H1 (cell line): ENCODE data around the gene HACD1.

ENCODE experiments used
- ATF2 ChIP-seq: IDR thresholded peaks from 2 replicates; pipeline ENCODE4 v1.6.1; 2012; ENCODE audit warnings: low read length, inconsistent platforms
- BRCA1 ChIP-seq: IDR thresholded peaks from 2 replicates; pipeline ENCODE4 v1.6.1; 2012; ENCODE audit warnings: low read depth, low read length, improper control_type of control experiment
- CBX5 ChIP-seq: fragments of 300-800, 300-1000 bp; sonication (generic); IDR thresholded peaks from 2 replicates; pipeline ENCODE4 v1.7.1; 2016; ENCODE audit warnings: antibody characterized with exemption, low read length, low read depth
- CREB1 ChIP-seq: IDR thresholded peaks from 2 replicates; pipeline ENCODE4 v1.6.1; 2012; ENCODE audit warnings: inconsistent platforms
- CTCF ChIP-seq, 3 experiments: IDR thresholded peaks; 1 replicate in 2 of 3; 2 replicates in 1 of 3; pipeline versions ENCODE4 v1.5.1 to v1.6.1; 2011; ENCODE audit warnings: low read length in 3 of 3, mild to moderate bottlenecking in 3 of 3, inconsistent platforms in 2 of 3, low read depth in 1 of 3, moderate library complexity in 1 of 3; ENCODE audit not compliant: insufficient read depth in 1 of 3; ENCODE audit errors: control extremely low read depth in 1 of 3
- EP300 ChIP-seq, 2 experiments: IDR thresholded peaks; 1 replicate in 1 of 2; 2 replicates in 1 of 2; pipeline ENCODE4 v1.6.1; 2011 to 2012; ENCODE audit warnings: low read depth in 2 of 2, low read length in 2 of 2, mild to moderate bottlenecking in 2 of 2, borderline replicate concordance in 1 of 2, inconsistent platforms in 1 of 2, moderate library complexity in 1 of 2
- HDAC6 ChIP-seq: IDR thresholded peaks from one replicate; pipeline ENCODE4 v1.7.1; 2012; ENCODE audit warnings: low read depth, mild to moderate bottlenecking, inconsistent platforms, low read length, moderate library complexity
- KDM1A ChIP-seq: fragments of 200-600, 300-600 bp; sonication (generic); IDR thresholded peaks from 2 replicates; pipeline ENCODE4 v1.7.1; 2016; ENCODE audit warnings: mild to moderate bottlenecking, low read length, borderline replicate concordance
- MAX ChIP-seq: IDR thresholded peaks from 2 replicates; pipeline ENCODE4 v1.6.1; 2012; ENCODE audit warnings: inconsistent platforms
- PHF8 ChIP-seq: fragments of 200-600 bp; sonication (generic); conservative IDR thresholded peaks from 2 replicates; pipeline ENCODE4 v1.7.1; 2012; ENCODE audit warnings: low read depth, mild to moderate bottlenecking, inconsistent platforms, low read length, moderate library complexity

- no peak for TF ChIP-seq KDM1A
- no peak for TF ChIP-seq CTCF (IDR thresholded peaks at IDR 0.05; ENCODE audit: control extremely low read depth in 1 of 3, insufficient read depth in 1 of 3, low read depth in 1 of 3, low read length in 3 of 3)
- TF ChIP-seq HDAC6: no peak
- TF ChIP-seq EP300 (IDR thresholded peaks at IDR 0.05; ENCODE audit: borderline replicate concordance in 1 of 2, low read depth in 2 of 2, low read length in 2 of 2): peak in 1 of 2 experiments; percentile 15; a peak in 1 of 3 replicates
- peak; percentile 80 for TF ChIP-seq PHF8
- TF ChIP-seq ATF2: 0 out of 2 replicates have a peak, but pooled peaks have one; percentile 60
- TF ChIP-seq MAX: no peak
- TF ChIP-seq BRCA1: no peak
- TF ChIP-seq CREB1: peak; percentile 18; the same call in 1 of the 2 replicates
- no peak for TF ChIP-seq CBX5
These were observed 26.7 kb upstream of the HACD1 start, which contains the start of gene STAM for GRCh38 chr10:17643755-17644484.
